GM23248 (cell line): ENCODE data around the gene TLE6. TPM values are rescaled to one million over a fixed set of nuclear protein-coding genes. Genes with fewer than 3 reads are reported as not detected.

Source experiments
- DNase-seq: peaks from one replicate; pipeline ENCODE4 v3.0.0-alpha.2; 2015
- H2AFZ ChIP-seq: fragments of 200-600 bp; sonication (generic); 2 replicates; pipeline ENCODE4 v1.6.1; 2016; ENCODE audit warnings: antibody characterized with exemption
- H3F3A ChIP-seq: fragments of 200-600 bp; sonication (generic); 2 replicates; pipeline ENCODE4 v1.6.1; 2016; ENCODE audit warnings: mild to moderate bottlenecking, antibody characterized with exemption, mixed run types; ENCODE audit not compliant: insufficient read depth
- H3K27ac ChIP-seq: fragments of 200-600 bp; sonication (generic); 2 replicates; pipeline ENCODE4 v1.5.1; 2016; ENCODE audit warnings: mild to moderate bottlenecking
- H3K27me3 ChIP-seq: fragments of 200-600 bp; sonication (generic); replicated peaks from 2 replicates; pipeline ENCODE4 v1.6.1; 2016; ENCODE audit warnings: mild to moderate bottlenecking; ENCODE audit not compliant: insufficient read depth
- H3K36me3 ChIP-seq: fragments of 200-600 bp; sonication (generic); 2 replicates; pipeline ENCODE4 v1.6.1; 2016; ENCODE audit warnings: low read depth, mild to moderate bottlenecking
- H3K4me1 ChIP-seq: fragments of 200-600 bp; sonication (generic); 2 replicates; pipeline ENCODE4 v1.6.1; 2016; ENCODE audit warnings: mild to moderate bottlenecking; ENCODE audit not compliant: insufficient read depth
- H3K4me2 ChIP-seq: fragments of 200-600 bp; sonication (generic); one replicate; pipeline ENCODE4 v1.6.1; 2016; ENCODE audit warnings: mild to moderate bottlenecking; ENCODE audit not compliant: unreplicated experiment
- H3K4me3 ChIP-seq: fragments of 200-600 bp; sonication (generic); 2 replicates; pipeline ENCODE4 v1.5.1; 2016; ENCODE audit warnings: mild to moderate bottlenecking
- H3K79me2 ChIP-seq: fragments of 200-600 bp; sonication (generic); 2 replicates; pipeline ENCODE4 v1.6.1; 2016; ENCODE audit warnings: mild to moderate bottlenecking; ENCODE audit not compliant: insufficient read depth
- H3K9ac ChIP-seq: fragments of 200-600 bp; sonication (generic); 2 replicates; pipeline ENCODE4 v1.6.1; 2016; ENCODE audit warnings: mild to moderate bottlenecking
- H3K9me2 ChIP-seq: fragments of 200-600 bp; sonication (generic); 2 replicates; pipeline ENCODE4 v1.6.1; 2016; ENCODE audit warnings: mixed run types, mild to moderate bottlenecking, moderate library complexity; ENCODE audit not compliant: insufficient read depth
- H3K9me3 ChIP-seq: fragments of 200-600 bp; sonication (generic); one replicate; pipeline ENCODE4 v1.6.1; 2017; ENCODE audit warnings: low read depth
- H4K20me1 ChIP-seq: fragments of 200-600 bp; sonication (generic); 2 replicates; pipeline ENCODE4 v1.6.0; 2016; ENCODE audit not compliant: insufficient read depth
- EZH2 ChIP-seq: fragments of 200-600 bp; sonication (generic); IDR thresholded peaks from 2 replicates; pipeline ENCODE4 v1.6.1; 2018; ENCODE audit warnings: antibody characterized with exemption, mild to moderate bottlenecking; ENCODE audit not compliant: insufficient read depth, poor library complexity, severe bottlenecking
- EZH2phosphoT487 ChIP-seq: fragments of 200-600 bp; sonication (generic); IDR thresholded peaks from 2 replicates; pipeline ENCODE4 v1.6.1; 2018; ENCODE audit warnings: antibody characterized with exemption, moderate library complexity, mild to moderate bottlenecking, low read depth; ENCODE audit not compliant: insufficient read depth
- WGBS, 2 experiments: methylation state at CpG; one replicate each; pipeline ENCODE4 v1.1.6; 2015 to 2017; ENCODE audit warnings: low lambda C conversion rate in 2 of 2, low coverage in 1 of 2; ENCODE audit errors: missing lambda C conversion rate in 2 of 2; 5-methylcytosine and 5-hydroxymethylcytosine counted together
- in situ Hi-C: fragments of 300-500 bp; cut with MboI; formaldehyde crosslinking; loops from 2 replicates; pipeline ENCODE4 v1.15.0; 2020
- polyA plus RNA-seq: library from polyadenylated mRNA; unstranded; fragments of >200 nt; fragmentation: Nextera tagmentation; extraction: Ambion mirVana; gene quantifications from 2 replicates; pipeline ENCODE4 v1.2.1, GENCODE V29; 2016
- total RNA-seq: library from RNA; depleted of rRNA; stranded (reverse); fragments of >200 nt; shearing (Covaris generic); gene quantifications from 2 replicates; pipeline ENCODE4 v1.2.3, GENCODE V29; 2014

The TLE6 gene
- total and polyA plus RNA-seq, 2 experiments from 2014 or later = 0.21 to 0.65 TPM

- H3K4me3 ChIP-seq = no peak overlapping the region
- TF ChIP-seq EZH2phosphoT487 (no peak), EZH2 (no peak)
- H3K9me2 ChIP-seq = no peaks in the 10 kb centered on the region
- no peaks in the 10 kb centered on the region for H4K20me1 ChIP-seq
- no peak overlapping the region for H2AFZ ChIP-seq
- no peaks in the 10 kb centered on the region for H3K79me2 ChIP-seq
- whole genome bisulfite sequencing, 2 experiments = 82 to 83% methylated on average over 16 of the region's 16 CpGs
- no peaks in the 10 kb centered on the region for H3K9me3 ChIP-seq
- H3K4me2 ChIP-seq = no peak overlapping the region
- no peaks in the 10 kb centered on the region for H3F3A ChIP-seq
- no peak overlapping the region for H3K27ac ChIP-seq
- no peak overlapping the region for H3K9ac ChIP-seq
- no peaks in the 10 kb centered on the region for H3K27me3 ChIP-seq
- DNase-seq = no peak
- no peaks in the 10 kb centered on the region for H3K4me1 ChIP-seq
- no peaks in the 10 kb centered on the region for H3K36me3 ChIP-seq
- in situ Hi-C loops = no loop called here
These were observed 35.4 kb downstream of the TLE6 start for GRCh38 chr19:3012621-3013262.

DNA sequence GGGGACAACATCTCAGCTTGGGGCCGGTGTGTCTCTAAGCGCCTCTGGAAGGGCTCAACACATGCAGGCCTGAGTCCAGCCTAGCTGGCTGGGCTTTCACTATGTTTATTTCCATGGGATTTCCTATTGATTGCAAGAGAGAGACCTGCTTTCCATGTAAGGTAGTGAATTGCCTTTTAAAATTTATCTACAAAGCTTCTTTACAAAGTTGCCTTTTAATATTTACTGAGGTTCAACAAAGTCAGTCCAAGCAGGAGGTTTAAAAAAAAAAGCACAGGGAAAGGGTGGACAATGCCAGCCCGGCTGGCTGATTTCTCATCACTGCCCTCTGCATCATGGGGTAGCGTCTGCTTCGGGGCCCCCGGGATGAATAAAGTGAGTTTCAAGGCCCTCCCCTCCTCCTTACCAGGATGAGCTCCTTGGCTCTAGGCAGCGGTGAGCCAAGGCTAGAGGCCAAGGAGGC, 35.9 kb downstream of the TLE6 start:
- Histone ChIP-seq H3K9ac (no peak overlapping the region), H3K9me2 (no peaks in the 10 kb centered on the region), H3K4me1 (no peaks in the 10 kb centered on the region), H3K27me3 (no peaks in the 10 kb centered on the region), H3K36me3 (no peaks in the 10 kb centered on the region), H2AFZ (no peak overlapping the region), H4K20me1 (no peaks in the 10 kb centered on the region), H3K79me2 (no peaks in the 10 kb centered on the region), H3K4me3 (no peak overlapping the region), H3K4me2 (no peak overlapping the region), H3K27ac (no peak overlapping the region), H3F3A (no peaks in the 10 kb centered on the region), H3K9me3 (no peaks in the 10 kb centered on the region)
- 85 to 86% methylated on average over 7 of the region's 7 CpGs for WGBS, 2 experiments
- no peak for DNase-seq
- in situ Hi-C loops = no loop called here
- TF ChIP-seq EZH2phosphoT487 = no peak
- TF ChIP-seq EZH2 = no peak

DNA sequence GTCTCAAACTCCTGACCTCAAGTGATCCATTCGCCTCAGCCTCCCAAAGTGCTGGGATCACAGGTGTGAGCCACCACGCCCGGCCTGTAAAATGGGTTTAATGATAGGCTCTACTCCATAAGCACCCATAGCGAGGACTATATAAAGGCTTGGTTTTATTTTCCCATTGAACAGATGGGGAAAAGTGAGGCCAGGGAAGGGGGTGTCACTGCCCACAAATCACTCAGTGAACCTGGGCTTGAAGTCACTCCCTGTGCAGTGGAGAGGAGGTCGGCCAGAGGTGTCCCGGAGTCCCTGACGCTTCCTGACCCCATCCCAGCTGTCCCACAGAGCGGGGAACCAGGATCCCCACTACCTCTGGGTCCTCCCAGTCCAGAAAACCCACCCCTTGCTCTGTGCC, 36.8 kb downstream of the TLE6 start:
- no peaks in the 10 kb centered on the region for H3K9me2 ChIP-seq
- no peaks in the 10 kb centered on the region for H3K4me1 ChIP-seq
- TF ChIP-seq EZH2phosphoT487 (no peak), EZH2 (no peak)
- no peak for DNase-seq
- H2AFZ ChIP-seq = no peak overlapping the region
- 96 to 98% methylated on average over 8 of the region's 8 CpGs for WGBS, 2 experiments
- no peaks in the 10 kb centered on the region for H3K9me3 ChIP-seq
- no peaks in the 10 kb centered on the region for H3K36me3 ChIP-seq
- in situ Hi-C loops = no loop called here
- no peaks in the 10 kb centered on the region for H4K20me1 ChIP-seq
- no peak overlapping the region for H3K4me2 ChIP-seq
- H3K79me2 ChIP-seq = no peaks in the 10 kb centered on the region
- H3K4me3 ChIP-seq = no peak overlapping the region
- no peaks in the 10 kb centered on the region for H3F3A ChIP-seq
- no peaks in the 10 kb centered on the region for H3K27me3 ChIP-seq
- H3K27ac ChIP-seq = no peak overlapping the region
- no peak overlapping the region for H3K9ac ChIP-seq

DNA sequence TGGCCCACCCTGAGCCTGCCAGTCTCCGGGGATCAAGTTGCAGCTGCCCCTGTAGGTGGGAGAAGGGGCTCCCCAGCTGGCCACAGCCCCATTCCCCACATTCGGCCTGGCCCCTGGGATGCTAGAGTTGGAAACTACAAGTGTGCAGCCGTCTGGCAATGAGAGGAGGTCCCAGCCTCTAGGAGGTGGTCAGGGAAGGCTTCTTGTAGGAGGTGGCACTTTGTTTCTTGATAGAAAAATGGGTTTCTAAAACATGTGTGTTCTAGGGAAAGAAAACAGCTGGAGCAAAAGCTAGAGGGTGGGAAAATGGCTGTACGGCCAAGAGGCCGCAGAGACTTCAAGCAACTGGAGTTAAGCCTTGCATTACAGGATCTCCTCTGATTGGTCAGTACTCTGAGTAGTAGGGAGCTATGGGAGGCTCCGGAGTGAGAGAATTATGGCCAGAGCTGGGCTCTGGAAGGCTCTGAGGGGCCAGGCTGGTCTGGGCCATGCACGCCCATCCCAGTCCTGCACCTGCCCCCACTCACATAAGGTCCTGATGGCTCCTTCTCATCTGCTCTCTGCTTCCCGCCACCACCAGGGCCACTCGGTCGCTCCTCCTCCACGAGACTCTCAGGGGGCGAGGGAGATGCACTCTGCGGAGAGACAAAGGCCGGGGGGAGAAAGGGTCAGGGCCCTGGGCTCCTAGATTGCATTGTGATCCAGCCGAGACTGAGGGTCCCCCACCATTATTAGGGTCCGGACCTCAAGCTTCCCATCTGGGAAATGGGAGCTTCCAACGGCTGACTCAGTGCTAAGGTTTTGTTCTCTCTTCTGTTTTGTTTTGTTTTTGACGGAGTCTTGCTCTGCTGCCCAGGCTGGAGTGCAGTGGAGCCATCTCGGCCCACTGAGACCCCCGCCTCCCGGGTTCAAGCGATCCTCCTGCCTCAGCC, 38.0 kb downstream of the TLE6 start:
- no peaks in the 10 kb centered on the region for H3K4me1 ChIP-seq
- H3K4me2 ChIP-seq = no peak overlapping the region
- no peaks in the 10 kb centered on the region for H3K79me2 ChIP-seq
- no peak overlapping the region for H3K4me3 ChIP-seq
- H3K9me2 ChIP-seq = no peaks in the 10 kb centered on the region
- H3K9ac ChIP-seq = no peak overlapping the region
- H3K27ac ChIP-seq = no peak overlapping the region
- DNase-seq = no peak
- no peaks in the 10 kb centered on the region for H3K9me3 ChIP-seq
- WGBS, 2 experiments = 87 to 88% methylated on average over 22 of the region's 22 CpGs
- in situ Hi-C loops = no loop called here
- TF ChIP-seq EZH2phosphoT487 (no peak), EZH2 (no peak)
- no peak overlapping the region for H2AFZ ChIP-seq
- no peaks in the 10 kb centered on the region for H3K36me3 ChIP-seq
- H3K27me3 ChIP-seq = no peaks in the 10 kb centered on the region
- no peaks in the 10 kb centered on the region for H3F3A ChIP-seq
- no peaks in the 10 kb centered on the region for H4K20me1 ChIP-seq
